ENCODE results near the gene TRA2A.
"Not testable (repeated sequence)": the region's sequence is repeated elsewhere in the genome, so short reads cannot be mapped to it uniquely, and the experiment has no call there.

TRA2A gene

GRCh38 chr7:23494009-23494408, 37.8 kb downstream of the TRA2A start:
- no peak for DNase-seq (ENCODE audit: low read depth)

GRCh38 chr7:23491502-23491901, 40.3 kb downstream of the TRA2A start:
- no peak for DNase-seq (ENCODE audit: low read depth)

- DNase-seq (ENCODE audit: low read depth), result no peak
Observed at GRCh38 chr7:23490357-23491135, 41.2 kb downstream of the TRA2A start.

GRCh38 chr7:23488714-23489113, 43.1 kb downstream of the TRA2A start:
- not testable (repeated sequence) for DNase-seq (ENCODE audit: low read depth)

GRCh38 chr7:23487670-23488069, 44.1 kb downstream of the TRA2A start:
- no peak for DNase-seq (ENCODE audit: low read depth)

- DNase-seq (ENCODE audit: low read depth), result no peak
Observed at GRCh38 chr7:23486002-23486773, 45.6 kb downstream of the TRA2A start.

- no peak for DNase-seq (ENCODE audit: low read depth)
Observed at GRCh38 chr7:23482686-23483085, 49.1 kb downstream of the TRA2A start.

DNA sequence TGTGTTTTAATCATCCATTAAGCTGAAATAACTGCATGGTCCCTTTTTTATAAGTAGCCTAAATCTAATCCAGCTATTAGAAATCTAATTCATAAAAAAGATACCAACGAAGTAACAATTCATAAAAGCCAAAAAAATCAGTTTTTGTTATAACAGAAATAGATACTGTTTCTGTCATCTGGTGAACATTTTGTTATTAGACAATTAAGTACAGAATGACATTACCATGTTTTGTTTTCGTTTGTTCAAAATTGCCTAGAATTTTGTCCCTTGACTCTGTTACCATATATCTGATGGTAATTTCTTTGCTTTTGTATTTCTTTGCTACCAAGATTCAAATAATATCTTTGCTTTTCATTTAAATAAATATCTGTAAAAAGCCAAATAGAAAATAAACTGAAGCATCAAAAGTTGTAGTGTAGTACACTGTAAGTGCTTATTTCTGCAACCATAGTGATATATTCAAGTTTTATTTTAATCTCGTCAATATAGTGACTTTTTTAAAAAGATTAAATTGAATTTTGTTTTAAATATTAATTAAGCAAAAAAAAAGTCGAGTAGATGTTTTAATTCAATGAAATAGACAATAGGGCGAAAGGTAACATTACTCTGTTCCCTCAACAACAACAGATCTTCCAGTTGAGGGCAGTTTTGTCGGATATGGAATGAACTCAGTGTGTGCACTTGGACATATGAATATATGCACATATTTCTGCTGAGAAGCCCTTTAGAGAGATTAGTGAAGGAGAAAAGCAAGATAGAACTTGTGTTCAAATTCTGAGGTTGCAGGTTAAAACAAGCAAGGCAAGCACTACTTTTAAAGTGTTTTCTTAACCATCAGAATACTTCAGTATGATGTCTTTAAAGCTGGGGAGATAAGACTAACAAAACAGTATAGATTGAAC, 53.6 kb downstream of the TRA2A start:
- DNase-seq (ENCODE audit: low read depth), result no peak

GRCh38 chr7:23477157-23477499, 54.7 kb downstream of the TRA2A start:
- DNase-seq (ENCODE audit: low read depth), result no peak

DNA sequence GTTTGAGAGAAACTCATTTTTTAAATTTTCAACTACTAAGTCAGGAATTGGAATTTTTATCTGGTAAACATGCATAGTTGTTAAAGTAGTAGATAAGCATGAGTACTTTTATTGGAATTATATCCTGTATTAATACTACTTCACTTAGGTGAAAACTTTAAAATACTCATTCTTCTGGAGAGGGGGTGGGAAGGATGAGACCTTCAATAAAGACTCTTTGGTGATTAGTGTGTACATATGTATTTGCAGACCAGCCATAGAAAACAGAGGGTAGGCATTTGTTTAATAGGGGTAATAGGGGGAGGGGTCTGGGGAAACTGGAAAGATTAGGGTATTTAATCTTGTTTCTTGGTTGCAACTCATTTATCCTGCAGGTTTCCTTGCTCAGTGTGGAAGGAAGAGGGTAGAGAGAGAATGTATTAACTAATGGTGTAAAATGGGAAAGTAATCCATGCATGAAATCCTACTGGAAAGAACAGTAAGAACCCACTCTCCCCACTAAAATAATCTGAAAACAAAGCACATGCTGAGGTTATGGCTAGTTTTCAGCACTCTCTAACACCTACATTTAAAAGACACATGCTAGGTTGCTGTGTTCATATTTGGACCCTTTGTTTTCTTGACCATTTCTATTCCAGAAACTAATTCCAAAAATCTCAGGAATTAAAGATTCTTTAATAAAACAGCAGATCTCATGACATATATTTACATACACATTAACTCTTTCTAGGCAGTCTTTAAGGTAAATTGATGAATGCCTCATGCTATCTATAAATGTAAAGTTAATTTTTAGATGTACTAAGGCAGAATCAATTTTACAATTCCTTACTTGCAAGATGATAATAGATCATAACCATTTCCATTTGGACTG, 55.3 kb downstream of the TRA2A start:
- DNase-seq (ENCODE audit: low read depth), result no peak

GRCh38 chr7:23475576-23475839, 56.3 kb downstream of the TRA2A start:
- no peak for DNase-seq (ENCODE audit: low read depth)

- DNase-seq (ENCODE audit: low read depth), result no peak
Observed at GRCh38 chr7:23474829-23475575, 56.8 kb downstream of the TRA2A start.

- peak; percentile 32 for DNase-seq (ENCODE audit: low read depth)
Observed at GRCh38 chr7:23474094-23474828, 57.5 kb downstream of the TRA2A start.

DNA sequence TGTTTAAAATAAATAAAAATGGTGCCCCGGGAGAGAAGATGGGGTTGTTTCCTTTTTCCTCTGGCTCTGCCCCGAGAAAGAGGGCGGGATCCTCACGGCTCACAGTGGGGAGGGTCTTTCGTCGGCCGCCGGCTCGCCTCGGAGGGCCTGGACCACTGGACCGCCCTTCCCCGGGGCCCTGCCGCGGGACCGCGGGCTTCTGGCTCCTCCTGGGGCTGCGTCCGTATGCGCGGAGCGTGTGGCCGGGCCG, 58.0 kb downstream of the TRA2A start:
- DNase-seq (ENCODE audit: low read depth), result no peak

GRCh38 chr7:23472956-23473843, 58.6 kb downstream of the TRA2A start:
- no peak for DNase-seq (ENCODE audit: low read depth)

DNA sequence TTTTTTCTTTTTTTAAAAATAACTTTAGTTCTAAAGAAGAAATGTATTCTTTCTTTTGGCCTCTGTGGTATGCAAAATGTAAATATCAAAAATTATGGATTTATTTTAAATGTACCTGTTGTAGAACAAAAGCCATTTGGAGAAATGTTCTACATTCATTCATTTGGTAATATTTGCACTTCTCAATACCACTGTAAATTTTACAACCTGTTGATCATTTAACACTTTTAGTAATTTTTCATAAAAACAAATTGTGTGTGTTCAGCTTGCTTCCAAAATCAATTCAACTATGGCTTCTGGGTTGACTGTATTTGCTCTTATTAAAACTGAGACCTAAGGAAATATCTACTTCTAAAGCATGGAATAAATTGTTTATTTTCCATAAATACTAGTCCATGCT, 59.2 kb downstream of the TRA2A start:
- DNase-seq (ENCODE audit: low read depth), result no peak

GRCh38 chr7:23472046-23472445, 59.7 kb downstream of the TRA2A start:
- no peak for DNase-seq (ENCODE audit: low read depth)

DNA sequence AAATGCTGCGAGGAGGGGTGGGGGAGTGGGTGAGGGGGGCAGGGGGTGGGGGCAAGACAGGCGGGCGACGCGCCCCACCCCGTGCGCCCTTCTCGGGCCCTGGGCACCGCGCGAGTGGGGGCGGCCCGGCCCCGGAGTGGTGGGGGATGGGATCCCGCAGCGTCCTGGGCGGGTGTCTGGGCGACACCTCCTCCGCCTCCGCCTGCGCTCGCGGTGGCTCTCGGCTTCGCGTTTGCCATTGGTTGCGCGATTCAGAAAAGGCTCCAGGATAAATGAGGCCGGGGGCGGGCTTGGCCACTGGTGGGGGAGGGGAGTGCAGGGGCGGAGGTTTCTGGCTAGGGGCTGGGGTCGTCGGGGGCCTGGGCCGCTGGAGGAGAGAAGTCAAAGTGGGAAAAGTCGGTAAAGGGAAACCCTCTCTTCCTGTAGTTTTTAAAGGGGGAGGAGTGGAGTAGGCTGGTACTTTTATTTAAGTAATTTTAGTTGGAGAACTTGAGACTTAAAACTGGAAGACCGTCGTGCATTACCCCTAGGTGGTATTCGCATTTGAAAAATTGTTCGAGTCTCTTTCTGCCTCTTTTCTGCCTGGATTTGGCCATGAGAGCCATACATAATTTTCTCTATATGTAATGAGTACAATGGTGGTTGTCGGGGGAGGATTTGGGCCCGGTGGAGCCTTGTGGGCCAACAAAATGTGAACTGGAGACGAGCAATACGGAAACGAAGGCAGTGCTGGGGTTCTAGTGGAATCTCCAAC, 60.5 kb downstream of the TRA2A start:
- no peak for DNase-seq (ENCODE audit: low read depth)
